GM18861 (cell line): Measurements from ENCODE around the gene GRM1.

Experiments
- ATAC-seq: cut with Tn5 transposase; IDR thresholded peaks from one replicate; pipeline ENCODE4 v1.9.1; 2021; ENCODE audit not compliant: unreplicated experiment

Gene GRM1

GRCh38 chr6:146434732-146435390 is 406.0 kb downstream of the GRM1 start:
- no peak for ATAC-seq

GRCh38 chr6:146441907-146442306 is 413.0 kb downstream of the GRM1 start:
- ATAC-seq, result no peak

- no peak for ATAC-seq
Observed at GRCh38 chr6:146444189-146444588, 415.3 kb downstream of the GRM1 start.

DNA sequence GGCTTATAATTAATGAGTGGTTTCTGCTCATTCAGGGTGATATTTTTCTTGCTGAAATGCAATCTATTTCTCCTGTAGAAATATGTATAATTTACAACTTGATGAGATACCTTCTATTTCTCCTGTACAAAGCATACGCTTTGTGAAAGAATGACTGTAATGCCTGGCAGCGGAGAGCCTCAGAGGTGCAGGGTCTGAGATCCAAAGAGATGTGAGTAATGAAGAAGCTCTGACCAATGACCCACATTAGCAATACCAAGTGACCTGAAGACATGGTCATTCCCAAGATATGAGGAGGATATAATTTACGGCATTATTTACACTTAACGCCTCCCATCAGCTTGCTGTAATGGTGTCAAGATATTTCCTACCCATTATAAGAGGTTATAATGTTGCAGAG is 416.4 kb downstream of the GRM1 start:
- no peak for ATAC-seq

DNA sequence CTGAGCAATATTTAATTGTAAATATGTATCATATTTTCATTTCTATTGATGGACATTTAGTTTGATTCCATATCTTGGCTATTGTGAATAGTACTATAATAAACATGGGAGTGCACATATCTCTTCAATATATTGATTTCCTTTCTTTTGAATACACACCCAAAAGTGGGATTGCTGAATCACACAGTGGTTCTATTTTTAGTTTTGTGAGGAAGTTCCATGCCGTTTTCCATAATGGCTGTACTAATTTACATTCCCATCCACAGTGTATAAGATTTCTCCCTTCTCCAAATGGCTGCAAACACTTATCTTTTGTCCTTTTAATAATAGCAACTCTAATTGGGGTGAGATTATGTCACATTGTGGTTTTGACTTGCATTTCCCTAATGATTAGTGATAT is 428.0 kb downstream of the GRM1 start:
- no peak for ATAC-seq

GRCh38 chr6:146460941-146461340 is 432.1 kb downstream of the GRM1 start:
- ATAC-seq, result no peak

DNA sequence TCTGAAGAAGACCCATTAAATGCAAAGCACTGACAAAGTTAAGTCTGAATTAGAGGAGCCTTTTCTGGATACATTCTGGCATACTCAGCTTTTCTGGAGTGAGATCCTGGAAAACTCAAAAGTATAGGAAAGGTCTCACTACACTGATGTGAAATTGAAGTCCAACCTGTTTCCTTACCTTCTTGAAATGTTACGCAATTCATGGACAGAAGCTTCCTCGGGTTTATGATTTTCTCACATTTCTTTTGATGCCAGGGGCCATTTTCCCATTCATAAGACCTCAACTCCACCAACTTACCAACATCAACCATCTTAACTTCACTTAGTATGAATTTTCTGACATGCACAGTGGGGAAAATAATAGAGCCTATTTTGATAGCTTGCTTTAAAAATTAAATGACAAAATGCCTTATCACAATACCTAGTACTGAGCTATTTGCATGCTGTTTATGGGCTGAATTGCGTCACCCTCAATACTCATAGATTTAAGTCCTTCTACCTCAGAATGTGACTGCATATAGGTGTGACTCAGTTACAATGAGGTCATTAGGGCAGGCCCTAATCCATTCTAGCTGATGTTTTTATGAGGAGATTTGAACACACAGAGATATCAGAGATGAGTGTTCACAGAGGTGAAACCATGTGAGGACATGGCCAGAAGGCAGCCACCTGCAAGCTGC is 441.4 kb downstream of the GRM1 start:
- no peak for ATAC-seq

DNA sequence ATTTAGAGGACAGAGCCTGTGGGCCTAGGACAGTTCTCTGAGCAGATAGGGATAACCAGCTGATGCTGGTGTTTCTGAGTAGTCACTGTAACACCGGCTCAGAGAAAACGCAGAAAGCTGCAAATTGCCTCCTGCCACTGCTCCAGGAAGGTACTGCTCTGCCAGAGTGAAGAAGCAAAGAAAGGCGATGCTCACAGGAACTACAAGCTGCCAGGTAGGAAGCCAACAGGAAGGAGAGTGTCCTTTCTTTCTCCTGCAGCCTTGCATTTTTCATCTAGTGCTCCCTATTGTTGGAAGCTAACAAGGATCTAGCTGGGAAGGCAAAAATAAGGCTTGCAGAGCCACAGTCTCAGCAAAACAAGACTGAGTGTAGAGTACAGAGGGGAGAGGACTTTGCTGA is 444.1 kb downstream of the GRM1 start:
- no peak for ATAC-seq

GRCh38 chr6:146481527-146481926 is 452.7 kb downstream of the GRM1 start:
- ATAC-seq, result no peak

GRCh38 chr6:146484411-146484810 is 455.5 kb downstream of the GRM1 start:
- ATAC-seq, result no peak
